ENCODE data around the gene SLC25A42. TPM values are rescaled to one million over a fixed set of nuclear protein-coding genes. Genes with fewer than 3 reads are reported as not detected.

Gene SLC25A42
- 8.1 to 9.2 TPM (median 8.7 TPM) in 3 replicates for total RNA-seq (2021)
- Bru-seq, nascent RNA: percentile 38 among the genes with signal in this experiment
- long read RNA-seq, experiment 1, transcript SLC25A42-203 (3 exons, 753 nt): major isoform, 7 of 22 reads
- long read RNA-seq, experiment 1, partial matches to known transcripts: 7 of 22 reads
- long read RNA-seq, experiment 1, other reads (novel, unspliced or antisense): 4 of 22 reads
- long read RNA-seq, experiment 2, partial matches to known transcripts: 1 of 6 reads
- long read RNA-seq, experiment 2, other reads (novel, unspliced or antisense): 4 of 6 reads
- long read RNA-seq, experiment 3, partial matches to known transcripts: 0 of 2 reads
- long read RNA-seq, experiment 3, other reads (novel, unspliced or antisense): 2 of 2 reads

- Mint-ChIP-seq H3K27ac (peak within 1 kb of the TSS; percentile 6), H3K4me3 (peak within 1 kb of the TSS; percentile 71), H3K36me3 (no peaks in the 10 kb centered on the region), H3K9me3 (no peaks in the 10 kb centered on the region), H3K27me3 (ENCODE audit: low read depth) (peaks cover 61% of the 10 kb centered on the region), H3K4me1 (peaks cover 19% of the 10 kb centered on the region)
- ATAC-seq (peak; percentile 96), DNase-seq (ENCODE audit: low spot score) (peak; percentile 100)
- CTCF ChIA-PET: interaction anchor here (0.5 to 1.8 kb wide), 12 partner anchors 9 to 533 kb away, joined by 3 to 9 read pairs (median 4); no protein-coding TSS in a partner anchor
- POLR2A ChIA-PET: interaction anchor here (0.6 kb wide), 1 partner anchor 9 kb away, joined by 5 read pairs; no protein-coding TSS in a partner anchor
- no peak for TF ChIP-seq FOXJ3 (CRISPR knock-in tag; IDR thresholded peaks at IDR 0.05; ENCODE audit: borderline replicate concordance)
- no peak for TF ChIP-seq ZNF263 (CRISPR knock-in tag; IDR thresholded peaks at IDR 0.05; ENCODE audit: low read depth)
- 0 out of 2 replicates have a peak, but pooled peaks have one; percentile 52 for TF ChIP-seq FOXP4 (CRISPR knock-in tag; IDR thresholded peaks at IDR 0.05)
- no peak for TF ChIP-seq PRRX2 (CRISPR knock-in tag; IDR thresholded peaks at IDR 0.05)
- no peak for TF ChIP-seq NR3C1 (CRISPR knock-in tag; conservative IDR thresholded peaks at IDR 0.05; ENCODE audit: low read depth)
- 0 out of 2 replicates have a peak, but pooled peaks have one; percentile 44 for TF ChIP-seq CREM (CRISPR knock-in tag; IDR thresholded peaks at IDR 0.05)
- no peak for TF ChIP-seq ATF2 (CRISPR knock-in tag; IDR thresholded peaks at IDR 0.05; ENCODE audit: borderline replicate concordance, low read depth)
- TF ChIP-seq JUN (CRISPR knock-in tag; IDR thresholded peaks at IDR 0.05): no peak
- no peak for TF ChIP-seq ELF4 (CRISPR knock-in tag; IDR thresholded peaks at IDR 0.05; ENCODE audit: low read depth)
- TF ChIP-seq ZNF281 (CRISPR knock-in tag; IDR thresholded peaks at IDR 0.05): no peak
- no peak for TF ChIP-seq PREB (CRISPR knock-in tag; IDR thresholded peaks at IDR 0.05; ENCODE audit: borderline replicate concordance)
- no peak for TF ChIP-seq ZBTB43 (CRISPR knock-in tag; IDR thresholded peaks at IDR 0.05)
- TF ChIP-seq OVOL2 (CRISPR knock-in tag; IDR thresholded peaks at IDR 0.05; ENCODE audit: borderline replicate concordance): no peak
- TF ChIP-seq RELA (CRISPR knock-in tag; IDR thresholded peaks at IDR 0.05; ENCODE audit: borderline replicate concordance): no peak
- no peak for TF ChIP-seq STAT6 (CRISPR knock-in tag; conservative IDR thresholded peaks at IDR 0.05; ENCODE audit: low read depth)
- TF ChIP-seq IRF1 (CRISPR knock-in tag; IDR thresholded peaks at IDR 0.05): no peak
- no peak for TF ChIP-seq ETV6 (CRISPR knock-in tag; IDR thresholded peaks at IDR 0.05)
- TF ChIP-seq NFYB (CRISPR knock-in tag; conservative IDR thresholded peaks at IDR 0.05; ENCODE audit: low read depth): peak; percentile 99
- no peak for TF ChIP-seq ESRRA (CRISPR knock-in tag; IDR thresholded peaks at IDR 0.05; ENCODE audit: borderline replicate concordance)
Observed at GRCh38 chr19:19063183-19064097, at the start of gene SLC25A42. TSS of gene SLC25A42 (plus strand) at chr19:19063994. CDS start at chr19:19096125, 32,131 bp downstream.
